H7 (cell line): ENCODE data around the gene CCDC177. TPM values are rescaled to one million over a fixed set of nuclear protein-coding genes. Genes with fewer than 3 reads are reported as not detected.

Experiments
- DNase-seq: peaks from one replicate; pipeline ENCODE4 v3.0.0; 2012
- H3K27me3 ChIP-seq: 2 replicates; pipeline ENCODE4 v1.6.0; 2011; ENCODE audit warnings: mild to moderate bottlenecking, low read length; ENCODE audit not compliant: control insufficient read depth, insufficient read depth
- H3K36me3 ChIP-seq: replicated peaks from 2 replicates; pipeline ENCODE4 v1.5.1; 2011; ENCODE audit warnings: low read length; ENCODE audit not compliant: control insufficient read depth, insufficient read depth
- H3K4me3 ChIP-seq: 2 replicates; pipeline ENCODE4 v1.5.1; 2011; ENCODE audit warnings: low read depth, mild to moderate bottlenecking, control low read depth, low read length, moderate library complexity; ENCODE audit not compliant: insufficient read depth
- total RNA-seq: library from RNA; depleted of rRNA; stranded (reverse); fragments of >200 nt; shearing (Covaris generic); gene quantifications from 2 replicates; pipeline ENCODE4 v1.2.3, GENCODE V29; 2014

The CCDC177 gene
- total RNA-seq, 1 experiment from 2014 or later, result 0.17 TPM

- no peak for DNase-seq
- no peaks in the 10 kb centered on the region for H3K36me3 ChIP-seq
- no peak overlapping the region for H3K4me3 ChIP-seq
- H3K27me3 ChIP-seq, result no peaks in the 10 kb centered on the region
Measured at GRCh38 chr14:69582829-69583228, 8.2 kb upstream of the CCDC177 start.

GRCh38 chr14:69582212-69582611 lies 7.5 kb upstream of the CCDC177 start:
- DNase-seq, result no peak
- Histone ChIP-seq H3K36me3 (no peaks in the 10 kb centered on the region), H3K27me3 (no peaks in the 10 kb centered on the region), H3K4me3 (no peak overlapping the region)

- no peak for DNase-seq
- Histone ChIP-seq H3K27me3 (no peaks in the 10 kb centered on the region; the same call in 1 of the 2 replicates), H3K36me3 (no peaks in the 10 kb centered on the region), H3K4me3 (no peak overlapping the region)
Measured at GRCh38 chr14:69581316-69581935, 6.8 kb upstream of the CCDC177 start.

- peak; percentile 71 for DNase-seq
- no peaks in the 10 kb centered on the region; the same call in 1 of the 2 replicates for H3K27me3 ChIP-seq
Measured at GRCh38 chr14:69580009-69580577, 5.4 kb upstream of the CCDC177 start.

GRCh38 chr14:69579476-69579875 lies 4.8 kb upstream of the CCDC177 start:
- DNase-seq, result no peak
- H3K36me3 ChIP-seq, result no peaks in the 10 kb centered on the region
- H3K4me3 ChIP-seq, result no peak overlapping the region
- H3K27me3 ChIP-seq, result peaks cover 2% of the 10 kb centered on the region

More at GRCh38 chr14:69580009-69580577, 5.4 kb upstream of the CCDC177 start:
- Histone ChIP-seq H3K36me3 (no peaks in the 10 kb centered on the region), H3K4me3 (no peak overlapping the region)

- Histone ChIP-seq H3K27me3 (peaks cover 45% of the 10 kb centered on the region), H3K4me3 (no peak overlapping the region), H3K36me3 (no peaks in the 10 kb centered on the region)
- DNase-seq, result no peak
Measured at GRCh38 chr14:69574954-69575295, 254 bp upstream of the CCDC177 start.

- Histone ChIP-seq H3K27me3 (peaks cover 52% of the 10 kb centered on the region), H3K36me3 (no peaks in the 10 kb centered on the region), H3K4me3 (peak overlapping the region; percentile 42; the same call in 1 of the 2 replicates)
- peak; percentile 90 for DNase-seq
Measured at GRCh38 chr14:69573831-69574262, 824 bp downstream of the CCDC177 start.

GRCh38 chr14:69573205-69573830 lies 1.4 kb downstream of the CCDC177 start:
- peak; percentile 56 for DNase-seq
- Histone ChIP-seq H3K27me3 (peaks cover 52% of the 10 kb centered on the region), H3K4me3 (no peak overlapping the region), H3K36me3 (no peaks in the 10 kb centered on the region)

- Histone ChIP-seq H3K27me3 (peaks cover 52% of the 10 kb centered on the region), H3K36me3 (no peaks in the 10 kb centered on the region), H3K4me3 (no peak overlapping the region)
- peak; percentile 52 for DNase-seq
Measured at GRCh38 chr14:69572841-69573135, 1.9 kb downstream of the CCDC177 start.

- Histone ChIP-seq H3K27me3 (peaks cover 55% of the 10 kb centered on the region), H3K36me3 (no peaks in the 10 kb centered on the region), H3K4me3 (peak overlapping the region; percentile 23)
- DNase-seq, result peak; percentile 54
Measured at GRCh38 chr14:69572030-69572840, 2.4 kb downstream of the CCDC177 start.

GRCh38 chr14:69571449-69572029 lies 3.1 kb downstream of the CCDC177 start:
- DNase-seq, result no peak
- Histone ChIP-seq H3K4me3 (peak overlapping the region; percentile 23), H3K27me3 (peaks cover 55% of the 10 kb centered on the region), H3K36me3 (no peaks in the 10 kb centered on the region)

GRCh38 chr14:69570836-69571330 lies 3.8 kb downstream of the CCDC177 start:
- no peak for DNase-seq
- H3K36me3 ChIP-seq, result no peaks in the 10 kb centered on the region
- peaks cover 55% of the 10 kb centered on the region for H3K27me3 ChIP-seq
- H3K4me3 ChIP-seq, result no peak overlapping the region

GRCh38 chr14:69569859-69570258 lies 4.8 kb downstream of the CCDC177 start:
- DNase-seq, result no peak
- H3K27me3 ChIP-seq, result peaks cover 55% of the 10 kb centered on the region
- H3K4me3 ChIP-seq, result no peak overlapping the region
- H3K36me3 ChIP-seq, result no peaks in the 10 kb centered on the region

GRCh38 chr14:69567563-69567962 lies 7.1 kb downstream of the CCDC177 start:
- no peaks in the 10 kb centered on the region for H3K36me3 ChIP-seq
- peaks cover 37% of the 10 kb centered on the region for H3K27me3 ChIP-seq
- no peak overlapping the region for H3K4me3 ChIP-seq
- DNase-seq, result no peak
